ENCODE measurements around the gene NOL6.

Gene NOL6

GRCh38 chr9:33475357-33475756 is 1.6 kb upstream of the NOL6 start:
- no peak for DNase-seq (ENCODE audit: low read depth)
- TF ChIP-seq, protein P1, sequence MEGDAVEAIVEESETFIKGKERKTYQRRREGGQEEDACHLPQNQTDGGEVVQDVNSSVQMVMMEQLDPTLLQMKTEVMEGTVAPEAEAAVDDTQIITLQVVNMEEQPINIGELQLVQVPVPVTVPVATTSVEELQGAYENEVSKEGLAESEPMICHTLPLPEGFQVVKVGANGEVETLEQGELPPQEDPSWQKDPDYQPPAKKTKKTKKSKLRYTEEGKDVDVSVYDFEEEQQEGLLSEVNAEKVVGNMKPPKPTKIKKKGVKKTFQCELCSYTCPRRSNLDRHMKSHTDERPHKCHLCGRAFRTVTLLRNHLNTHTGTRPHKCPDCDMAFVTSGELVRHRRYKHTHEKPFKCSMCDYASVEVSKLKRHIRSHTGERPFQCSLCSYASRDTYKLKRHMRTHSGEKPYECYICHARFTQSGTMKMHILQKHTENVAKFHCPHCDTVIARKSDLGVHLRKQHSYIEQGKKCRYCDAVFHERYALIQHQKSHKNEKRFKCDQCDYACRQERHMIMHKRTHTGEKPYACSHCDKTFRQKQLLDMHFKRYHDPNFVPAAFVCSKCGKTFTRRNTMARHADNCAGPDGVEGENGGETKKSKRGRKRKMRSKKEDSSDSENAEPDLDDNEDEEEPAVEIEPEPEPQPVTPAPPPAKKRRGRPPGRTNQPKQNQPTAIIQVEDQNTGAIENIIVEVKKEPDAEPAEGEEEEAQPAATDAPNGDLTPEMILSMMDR (IDR thresholded peaks at IDR 0.05; ENCODE audit: insufficient read depth, low read depth, low read length, missing control alignments): no peak
- H3K4me3 ChIP-seq (ENCODE audit: low read length): no peak overlapping the region

GRCh38 chr9:33472881-33473615 is 676 bp downstream of the NOL6 start:
- H3K4me3 ChIP-seq (ENCODE audit: low read length): peak overlapping the region; percentile 100
- TF ChIP-seq, protein P1 (IDR thresholded peaks at IDR 0.05; ENCODE audit: insufficient read depth, low read depth, low read length, missing control alignments): no peak
- DNase-seq (ENCODE audit: low read depth): no peak

DNA sequence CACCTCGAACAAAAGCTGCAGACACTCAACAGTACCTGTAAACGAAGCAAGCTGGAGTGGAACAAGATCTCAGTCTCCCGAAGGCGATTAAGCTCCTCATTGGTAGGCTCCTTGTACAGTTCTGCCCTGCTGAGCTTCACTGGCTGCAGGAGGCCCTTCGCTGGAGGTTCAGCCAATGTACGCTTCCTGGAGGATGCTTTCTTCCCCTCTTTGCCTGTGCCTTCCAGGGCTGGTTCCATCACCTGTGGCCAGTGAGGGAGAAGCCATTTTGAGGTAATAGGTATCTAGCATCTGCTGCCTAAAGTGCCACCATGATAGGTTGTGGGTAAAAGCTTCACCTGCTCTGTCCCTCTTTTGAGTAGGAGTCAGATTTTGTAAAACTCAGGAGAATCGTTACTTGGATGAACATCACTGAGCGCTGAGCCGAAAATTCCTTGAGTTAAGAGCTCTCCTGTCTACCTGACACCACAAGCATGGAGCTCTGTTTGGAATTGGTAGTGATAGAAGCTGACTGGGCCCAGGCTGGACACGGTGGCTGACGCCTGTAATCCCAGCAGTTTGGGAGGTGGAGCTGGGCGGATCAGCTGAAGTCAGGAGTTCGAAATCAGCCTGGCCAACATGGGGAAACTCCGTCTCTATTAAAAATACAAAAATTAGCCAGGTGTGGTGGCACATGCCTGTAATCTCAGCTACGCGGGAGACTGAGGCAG is 1.4 kb downstream of the NOL6 start:
- no peak for DNase-seq (ENCODE audit: low read depth)
- TF ChIP-seq, protein P1 (IDR thresholded peaks at IDR 0.05; ENCODE audit: insufficient read depth, low read depth, low read length, missing control alignments): no peak
- H3K4me3 ChIP-seq (ENCODE audit: low read length): peak overlapping the region; percentile 100

DNA sequence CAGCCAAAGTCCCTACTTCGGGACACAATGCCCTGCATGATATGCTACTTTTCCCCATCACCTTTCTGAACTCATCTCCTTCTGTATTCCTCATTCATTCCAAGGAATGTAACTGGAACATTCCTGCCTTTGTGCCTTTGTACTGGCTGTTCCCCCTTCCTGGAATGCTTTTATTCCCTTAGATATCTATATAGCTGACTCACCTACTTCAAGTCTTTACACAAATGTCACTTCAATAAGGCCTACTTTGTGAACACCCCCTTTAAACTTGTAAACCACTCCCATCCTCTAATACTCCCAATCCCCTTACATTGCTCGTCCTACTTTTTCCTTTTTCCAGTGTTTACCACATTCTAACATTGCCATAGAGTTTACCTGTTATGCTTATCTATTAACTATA is 2.4 kb downstream of the NOL6 start:
- no peak for DNase-seq (ENCODE audit: low read depth)
- H3K4me3 ChIP-seq (ENCODE audit: low read length): no peak overlapping the region
- TF ChIP-seq, protein P1 (IDR thresholded peaks at IDR 0.05; ENCODE audit: insufficient read depth, low read depth, low read length, missing control alignments): no peak

- no peak overlapping the region for H3K4me3 ChIP-seq (ENCODE audit: low read length)
- TF ChIP-seq, protein P1 (IDR thresholded peaks at IDR 0.05; ENCODE audit: insufficient read depth, low read depth, low read length, missing control alignments): no peak
- DNase-seq (ENCODE audit: low read depth): no peak
These were observed 3.8 kb downstream of the NOL6 start for GRCh38 chr9:33469891-33470290.

DNA sequence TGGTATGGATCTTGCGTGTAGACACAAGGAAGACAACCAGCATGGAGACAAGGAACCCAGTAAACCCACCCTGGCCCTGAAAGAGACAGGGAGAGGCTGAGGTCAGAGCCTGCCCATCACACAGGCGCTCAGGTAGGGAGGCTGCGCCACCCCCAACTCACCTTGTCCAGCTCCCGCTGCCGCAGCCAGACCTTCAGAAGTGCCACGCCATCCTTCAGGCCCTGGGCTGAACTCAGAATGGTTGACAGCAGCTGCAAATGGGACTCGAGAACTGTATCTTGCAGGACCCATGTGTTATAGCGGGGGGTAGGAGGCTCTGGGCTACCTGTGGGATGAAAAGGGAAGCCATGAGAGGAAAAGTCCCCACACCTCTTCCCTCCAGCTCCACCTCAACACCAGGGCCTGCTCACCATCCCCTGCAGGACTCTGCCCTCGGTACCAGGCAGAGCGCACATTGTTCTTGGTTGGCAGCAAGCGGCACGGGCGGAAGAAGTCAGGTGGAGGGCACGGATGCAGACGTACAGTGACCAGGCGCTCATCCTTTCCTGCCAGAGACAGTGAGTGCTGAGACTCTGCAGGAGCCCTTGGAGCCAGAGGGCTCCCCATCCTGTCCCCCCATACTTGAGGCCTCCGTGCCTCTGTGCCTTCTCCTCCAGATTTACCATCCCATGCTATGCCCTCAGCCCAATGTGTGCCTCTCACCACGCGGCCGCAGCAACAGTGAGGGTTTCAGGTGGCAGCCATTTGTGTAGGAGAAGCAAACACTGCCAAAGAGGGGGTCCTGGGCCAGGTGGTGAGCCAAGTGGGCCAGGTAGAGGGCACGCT is 4.7 kb downstream of the NOL6 start:
- TF ChIP-seq, protein P1 (IDR thresholded peaks at IDR 0.05; ENCODE audit: insufficient read depth, low read depth, low read length, missing control alignments): no peak
- no peak overlapping the region for H3K4me3 ChIP-seq (ENCODE audit: low read length)
- DNase-seq (ENCODE audit: low read depth): no peak
